Suprapubic skin (tissue), 3 donors: Measurements from ENCODE around the gene SLC24A4.

Source experiments
- EP300 ChIP-seq: sonication (generic); formaldehyde crosslinking; IDR thresholded peaks from one replicate; pipeline ENCODE4 v1.6.1; 2017; ENCODE audit warnings: antibody characterized with exemption
- POLR2A ChIP-seq, 2 donors: fragments of 450-650 bp; IDR thresholded peaks; one replicate each; pipeline ENCODE4 v1.6.1; 2017; ENCODE audit warnings: antibody characterized with exemption in 2 of 2, mild to moderate bottlenecking in 2 of 2, moderate library complexity in 2 of 2
- TF ChIP-seq, protein P1 (sequence below), 2 donors: fragments of 200-600 bp in 1 of 2; fragments of 450-650 bp in 1 of 2; sonication (generic) in 1 of 2; IDR thresholded peaks; one replicate each; pipeline ENCODE4 v1.5.1; 2016 to 2019; ENCODE audit warnings: antibody characterized with exemption in 2 of 2, mild to moderate bottlenecking in 1 of 2, moderate library complexity in 1 of 2

DNA sequence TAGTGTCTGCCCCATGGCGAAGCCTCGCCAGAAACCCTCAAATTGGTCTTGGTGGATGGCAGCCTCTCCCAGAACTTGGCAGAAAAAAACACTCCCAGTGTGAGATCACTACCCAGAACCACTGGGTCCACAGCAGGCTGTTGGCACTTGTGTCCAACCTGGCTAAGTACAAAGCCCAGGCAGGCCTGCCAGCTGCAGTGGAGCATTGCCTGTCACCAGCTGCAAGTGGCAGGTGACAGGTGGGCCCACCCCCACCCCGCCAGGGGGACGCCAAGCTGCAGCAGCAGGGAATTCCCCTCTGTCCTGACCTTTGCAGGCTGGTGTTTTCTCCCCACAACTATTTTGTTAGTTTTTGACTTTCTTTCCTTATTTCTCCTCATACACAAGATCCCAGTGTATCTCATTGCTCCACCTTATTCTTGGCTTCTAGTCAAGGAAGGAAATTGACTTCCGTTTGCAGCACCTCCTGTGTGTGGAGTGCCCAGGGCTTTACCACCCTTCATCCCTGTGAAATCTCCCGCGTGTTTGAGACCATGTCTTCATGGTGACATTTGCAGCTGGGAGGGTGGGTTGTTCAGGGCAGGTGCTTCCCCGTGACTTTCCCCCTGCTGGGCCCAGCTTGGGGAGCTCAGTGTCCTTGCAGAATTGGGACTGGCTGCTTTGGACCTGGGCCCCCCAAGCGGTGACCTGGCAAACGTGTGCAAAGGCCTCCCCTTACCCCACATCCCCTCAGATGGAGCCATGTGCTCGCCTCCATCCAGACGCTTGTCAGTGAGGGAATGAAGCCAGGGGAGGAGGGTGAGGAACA, 116.8 kb downstream of the SLC24A4 start:
- TF ChIP-seq, protein P1, sequence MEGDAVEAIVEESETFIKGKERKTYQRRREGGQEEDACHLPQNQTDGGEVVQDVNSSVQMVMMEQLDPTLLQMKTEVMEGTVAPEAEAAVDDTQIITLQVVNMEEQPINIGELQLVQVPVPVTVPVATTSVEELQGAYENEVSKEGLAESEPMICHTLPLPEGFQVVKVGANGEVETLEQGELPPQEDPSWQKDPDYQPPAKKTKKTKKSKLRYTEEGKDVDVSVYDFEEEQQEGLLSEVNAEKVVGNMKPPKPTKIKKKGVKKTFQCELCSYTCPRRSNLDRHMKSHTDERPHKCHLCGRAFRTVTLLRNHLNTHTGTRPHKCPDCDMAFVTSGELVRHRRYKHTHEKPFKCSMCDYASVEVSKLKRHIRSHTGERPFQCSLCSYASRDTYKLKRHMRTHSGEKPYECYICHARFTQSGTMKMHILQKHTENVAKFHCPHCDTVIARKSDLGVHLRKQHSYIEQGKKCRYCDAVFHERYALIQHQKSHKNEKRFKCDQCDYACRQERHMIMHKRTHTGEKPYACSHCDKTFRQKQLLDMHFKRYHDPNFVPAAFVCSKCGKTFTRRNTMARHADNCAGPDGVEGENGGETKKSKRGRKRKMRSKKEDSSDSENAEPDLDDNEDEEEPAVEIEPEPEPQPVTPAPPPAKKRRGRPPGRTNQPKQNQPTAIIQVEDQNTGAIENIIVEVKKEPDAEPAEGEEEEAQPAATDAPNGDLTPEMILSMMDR (IDR thresholded peaks at IDR 0.05): no peak
- TF ChIP-seq POLR2A (IDR thresholded peaks at IDR 0.05): no peak
- TF ChIP-seq EP300: no peak
